AG04450 (cell line): ENCODE data around the gene BRSK2. TPM values are rescaled to one million over a fixed set of nuclear protein-coding genes. Genes with fewer than 3 reads are reported as not detected.

Experiments
- CTCF ChIA-PET: fragments of 300-600, 350-600 bp; formaldehyde crosslinking; extraction: SDS; loops from one replicate; lab custom pipeline; 2022; ENCODE audit warnings: antibody characterized with exemption, inconsistent platforms; lab: Charles Lee
- POLR2A ChIA-PET: fragments of 350-600 bp; formaldehyde crosslinking; extraction: SDS; loops from one replicate; lab custom pipeline; 2021; ENCODE audit warnings: antibody characterized with exemption, inconsistent platforms; lab: Yijun Ruan, JAX
- DNase-seq: peaks from one replicate; pipeline ENCODE4 v3.0.0-alpha.2; 2011; ENCODE audit warnings: low read depth, low spot score
- H3K27ac ChIP-seq: one replicate; pipeline ENCODE4 v1.5.1; 2012; ENCODE audit warnings: low read depth, low read length, control low read depth
- H3K27me3 ChIP-seq: one replicate; pipeline ENCODE4 v1.6.0; 2012; ENCODE audit warnings: low read length; ENCODE audit not compliant: control insufficient read depth, insufficient read depth
- H3K4me3 ChIP-seq: 2 replicates; pipeline ENCODE4 v1.5.1; 2011; ENCODE audit warnings: mild to moderate bottlenecking, low read depth, low read length, control low read depth
- H3K9me3 ChIP-seq: 2 replicates; pipeline ENCODE4 v1.5.1; 2012; ENCODE audit warnings: low read length; ENCODE audit not compliant: control insufficient read depth, insufficient read depth
- polyA plus RNA-seq: library from polyadenylated mRNA; depleted of rRNA; stranded (reverse); fragments of >200 nt; gene quantifications from 2 replicates; pipeline ENCODE4 v1.2.3, GENCODE V29; 2011
- TF ChIP-seq, protein P1 (sequence below): IDR thresholded peaks from 2 replicates; pipeline ENCODE4 v1.5.1; 2011; ENCODE audit warnings: low read depth, low read length, control low read depth, inconsistent platforms

The BRSK2 gene
- polyA plus RNA-seq, 1 experiment: 0.11 TPM

GRCh38 chr11:1360181-1360834, 29.4 kb upstream of the BRSK2 start:
- Histone ChIP-seq H3K27ac (no peak overlapping the region), H3K4me3 (no peak overlapping the region), H3K9me3 (no peaks in the 10 kb centered on the region; the same call in none of the 2 replicates), H3K27me3 (no peaks in the 10 kb centered on the region)
- CTCF ChIA-PET: no interaction called here
- TF ChIP-seq, protein P1, sequence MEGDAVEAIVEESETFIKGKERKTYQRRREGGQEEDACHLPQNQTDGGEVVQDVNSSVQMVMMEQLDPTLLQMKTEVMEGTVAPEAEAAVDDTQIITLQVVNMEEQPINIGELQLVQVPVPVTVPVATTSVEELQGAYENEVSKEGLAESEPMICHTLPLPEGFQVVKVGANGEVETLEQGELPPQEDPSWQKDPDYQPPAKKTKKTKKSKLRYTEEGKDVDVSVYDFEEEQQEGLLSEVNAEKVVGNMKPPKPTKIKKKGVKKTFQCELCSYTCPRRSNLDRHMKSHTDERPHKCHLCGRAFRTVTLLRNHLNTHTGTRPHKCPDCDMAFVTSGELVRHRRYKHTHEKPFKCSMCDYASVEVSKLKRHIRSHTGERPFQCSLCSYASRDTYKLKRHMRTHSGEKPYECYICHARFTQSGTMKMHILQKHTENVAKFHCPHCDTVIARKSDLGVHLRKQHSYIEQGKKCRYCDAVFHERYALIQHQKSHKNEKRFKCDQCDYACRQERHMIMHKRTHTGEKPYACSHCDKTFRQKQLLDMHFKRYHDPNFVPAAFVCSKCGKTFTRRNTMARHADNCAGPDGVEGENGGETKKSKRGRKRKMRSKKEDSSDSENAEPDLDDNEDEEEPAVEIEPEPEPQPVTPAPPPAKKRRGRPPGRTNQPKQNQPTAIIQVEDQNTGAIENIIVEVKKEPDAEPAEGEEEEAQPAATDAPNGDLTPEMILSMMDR: no peak
- POLR2A ChIA-PET: no interaction called here
- DNase-seq: no peak

- Histone ChIP-seq H3K27ac (no peak overlapping the region), H3K27me3 (no peaks in the 10 kb centered on the region), H3K9me3 (no peaks in the 10 kb centered on the region; the same call in none of the 2 replicates), H3K4me3 (no peak overlapping the region)
- ChIA-PET CTCF (no interaction called here), POLR2A (no interaction called here)
- DNase-seq: no peak
- TF ChIP-seq, protein P1: no peak
Observed at GRCh38 chr11:1360835-1361357, 28.8 kb upstream of the BRSK2 start.

DNA sequence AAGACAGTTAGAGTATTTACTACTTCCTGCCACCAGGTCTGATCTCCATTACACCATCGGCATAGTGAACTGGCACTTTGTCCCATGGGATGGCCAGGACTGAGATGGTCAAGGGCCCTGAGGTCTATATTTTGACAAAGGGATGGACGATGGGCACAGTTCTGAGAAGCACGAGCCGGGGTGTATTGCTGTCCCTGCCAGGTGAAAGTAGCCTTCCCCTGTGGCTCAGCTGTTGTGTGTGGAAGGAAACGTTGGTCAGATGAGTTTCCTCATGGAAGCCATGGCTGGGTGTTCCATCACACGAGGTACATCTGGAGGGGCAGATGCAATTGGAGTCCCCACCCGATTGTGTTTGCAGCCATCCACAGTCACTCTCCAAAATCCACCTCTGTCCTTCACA, 27.9 kb upstream of the BRSK2 start:
- CTCF ChIA-PET: no interaction called here
- H3K9me3 ChIP-seq: peaks cover 1% of the 10 kb centered on the region
- no peak for DNase-seq
- no peak overlapping the region for H3K27ac ChIP-seq
- POLR2A ChIA-PET: no interaction called here
- H3K27me3 ChIP-seq: no peaks in the 10 kb centered on the region
- TF ChIP-seq, protein P1: no peak
- H3K4me3 ChIP-seq: no peak overlapping the region

DNA sequence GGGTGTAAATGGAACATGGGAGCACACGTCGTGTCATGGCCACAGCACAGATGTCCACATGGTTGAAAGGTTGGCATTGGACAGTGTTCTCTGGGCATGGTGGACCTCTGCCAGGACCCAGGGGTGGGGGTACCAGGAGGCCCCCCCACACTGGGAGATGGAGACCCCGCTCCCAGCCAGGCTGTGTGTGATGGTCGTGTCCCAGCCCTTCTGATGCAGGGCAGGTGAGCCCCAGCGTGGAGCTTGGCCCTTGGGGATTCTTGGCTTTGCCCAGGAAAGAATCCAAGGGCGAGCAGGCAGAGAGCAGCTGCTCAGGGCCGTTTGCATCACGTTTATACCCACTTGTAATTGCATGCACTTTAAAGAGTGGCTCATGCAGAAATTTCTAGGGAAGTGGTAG, 22.0 kb upstream of the BRSK2 start:
- Histone ChIP-seq H3K27ac (no peak overlapping the region), H3K27me3 (no peaks in the 10 kb centered on the region), H3K4me3 (no peak overlapping the region), H3K9me3 (peaks cover 20% of the 10 kb centered on the region)
- DNase-seq: no peak
- POLR2A ChIA-PET: no interaction called here
- TF ChIP-seq, protein P1: no peak
- CTCF ChIA-PET: no interaction called here

DNA sequence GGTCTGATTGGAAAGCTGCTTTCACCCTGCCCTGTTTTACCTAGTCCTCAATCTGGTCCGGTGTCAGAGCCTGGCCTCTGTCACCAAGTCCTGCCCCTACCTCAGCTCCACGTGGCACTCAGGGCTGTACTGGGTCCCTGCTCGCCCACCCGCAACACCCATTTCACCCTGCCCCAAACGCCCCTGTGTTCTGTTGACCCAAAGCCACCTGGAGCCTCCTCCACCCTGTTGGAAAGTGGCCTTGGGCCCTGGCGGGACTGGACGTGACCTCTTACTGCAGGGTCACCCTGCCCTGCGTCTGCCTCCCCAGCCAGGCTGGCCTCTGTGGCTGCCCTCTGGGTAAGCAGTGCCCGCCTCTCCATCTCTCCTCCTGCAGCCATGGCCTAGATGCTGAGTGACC, 21.5 kb upstream of the BRSK2 start:
- ChIA-PET POLR2A (no interaction called here), CTCF (no interaction called here)
- Histone ChIP-seq H3K9me3 (peaks cover 20% of the 10 kb centered on the region), H3K27me3 (no peaks in the 10 kb centered on the region), H3K4me3 (no peak overlapping the region), H3K27ac (no peak overlapping the region)
- TF ChIP-seq, protein P1: no peak
- no peak for DNase-seq
